ENCODE data around the gene EYS. TPM values are rescaled to one million over a fixed set of nuclear protein-coding genes. Genes with fewer than 3 reads are reported as not detected.
"Not testable (repeated sequence)": the region's sequence is repeated elsewhere in the genome, so short reads cannot be mapped to it uniquely, and the experiment has no call there.

The EYS gene
- total and polyA plus RNA-seq, 2 donors, result 4.4 TPM; not detected in 1

DNA sequence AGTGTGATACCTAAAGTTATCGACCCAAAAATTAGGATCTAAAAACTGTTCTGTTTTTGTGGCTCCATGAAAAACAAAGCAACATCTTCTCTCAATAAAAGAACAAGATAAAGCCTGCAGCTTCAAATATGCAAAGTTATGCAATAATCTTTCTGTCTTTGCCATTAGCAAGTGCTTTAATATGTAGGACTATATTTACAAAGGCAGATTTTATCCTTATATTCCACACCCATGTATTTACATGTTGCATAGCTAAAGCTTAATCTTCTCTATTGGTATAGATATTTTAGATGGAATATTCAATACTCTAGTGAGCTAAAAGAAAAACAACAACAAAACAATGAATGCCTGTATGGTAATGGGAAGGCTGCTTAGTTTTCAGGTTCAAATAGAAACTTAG, 1443.2 kb downstream of the EYS start:
- Histone ChIP-seq H3K4me3 (ENCODE audit: low read depth, low read length) (no peak overlapping the region), H3K27ac (ENCODE audit: low read depth) (no peak overlapping the region), H3K36me3 (ENCODE audit: insufficient read depth) (no peaks in the 10 kb centered on the region), H3K4me1 (ENCODE audit: insufficient read depth) (no peaks in the 10 kb centered on the region)
- no peak for DNase-seq (ENCODE audit: extremely low spot score)
- WGBS, result 89% methylated on average over 1 of the region's 1 CpG

GRCh38 chr6:64259372-64259771, 1447.7 kb downstream of the EYS start:
- Histone ChIP-seq H3K27ac (ENCODE audit: low read depth) (no peak overlapping the region), H3K4me1 (ENCODE audit: insufficient read depth) (no peaks in the 10 kb centered on the region), H3K36me3 (ENCODE audit: insufficient read depth) (no peaks in the 10 kb centered on the region), H3K4me3 (ENCODE audit: low read depth, low read length) (no peak overlapping the region)
- WGBS, result 61% methylated on average over 4 of the region's 4 CpGs
- DNase-seq (ENCODE audit: extremely low spot score), result no peak

- no peak overlapping the region for H3K4me3 ChIP-seq (ENCODE audit: low read depth, low read length)
- no peak overlapping the region for H3K27ac ChIP-seq (ENCODE audit: low read depth)
- WGBS, result 42% methylated on average over 2 of the region's 2 CpGs
- H3K36me3 ChIP-seq (ENCODE audit: insufficient read depth), result no peaks in the 10 kb centered on the region
- no peaks in the 10 kb centered on the region for H3K4me1 ChIP-seq (ENCODE audit: insufficient read depth)
- DNase-seq (ENCODE audit: extremely low spot score), result no peak
These were observed 1448.3 kb downstream of the EYS start for GRCh38 chr6:64258752-64259151.

DNA sequence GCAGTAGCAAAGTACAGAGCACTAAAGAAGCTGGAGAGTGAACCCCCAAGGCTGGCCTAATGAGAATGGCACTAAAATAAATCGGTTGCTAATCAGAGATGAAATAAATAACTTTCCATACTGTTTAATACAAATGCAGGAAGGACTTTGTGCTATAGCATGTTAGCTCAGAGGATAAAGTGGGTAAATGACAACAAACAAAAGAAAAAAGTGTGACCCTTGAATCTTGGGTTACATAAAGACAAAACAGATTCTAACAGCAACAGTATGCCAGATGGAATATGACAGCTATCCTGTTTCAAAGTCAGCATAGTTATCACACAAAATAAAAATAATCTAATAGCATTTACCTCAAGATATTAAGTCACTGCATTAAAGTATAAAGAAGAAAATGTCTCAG, 1448.7 kb downstream of the EYS start:
- no peak overlapping the region for H3K4me3 ChIP-seq (ENCODE audit: low read depth, low read length)
- no peak overlapping the region for H3K27ac ChIP-seq (ENCODE audit: low read depth)
- H3K4me1 ChIP-seq (ENCODE audit: insufficient read depth), result no peaks in the 10 kb centered on the region
- DNase-seq (ENCODE audit: extremely low spot score), result no peak
- no peaks in the 10 kb centered on the region for H3K36me3 ChIP-seq (ENCODE audit: insufficient read depth)
- WGBS, result 56% methylated on average over 1 of the region's 1 CpG

- 32% methylated on average over 3 of the region's 3 CpGs for WGBS
These were observed 1449.4 kb downstream of the EYS start for GRCh38 chr6:64257586-64257985.

GRCh38 chr6:64256483-64256882, 1450.5 kb downstream of the EYS start:
- 76% methylated on average over 3 of the region's 3 CpGs for WGBS
- Histone ChIP-seq H3K4me3 (ENCODE audit: low read depth, low read length) (no peak overlapping the region), H3K36me3 (ENCODE audit: insufficient read depth) (no peaks in the 10 kb centered on the region), H3K4me1 (ENCODE audit: insufficient read depth) (no peaks in the 10 kb centered on the region), H3K27ac (ENCODE audit: low read depth) (no peak overlapping the region)
- DNase-seq (ENCODE audit: extremely low spot score), result no peak

More at GRCh38 chr6:64257586-64257985, 1449.4 kb downstream of the EYS start:
- H3K4me1 ChIP-seq (ENCODE audit: insufficient read depth), result no peaks in the 10 kb centered on the region
- no peaks in the 10 kb centered on the region for H3K36me3 ChIP-seq (ENCODE audit: insufficient read depth)
- H3K4me3 ChIP-seq (ENCODE audit: low read depth, low read length), result no peak overlapping the region
- no peak overlapping the region for H3K27ac ChIP-seq (ENCODE audit: low read depth)
- DNase-seq (ENCODE audit: extremely low spot score), result no peak

DNA sequence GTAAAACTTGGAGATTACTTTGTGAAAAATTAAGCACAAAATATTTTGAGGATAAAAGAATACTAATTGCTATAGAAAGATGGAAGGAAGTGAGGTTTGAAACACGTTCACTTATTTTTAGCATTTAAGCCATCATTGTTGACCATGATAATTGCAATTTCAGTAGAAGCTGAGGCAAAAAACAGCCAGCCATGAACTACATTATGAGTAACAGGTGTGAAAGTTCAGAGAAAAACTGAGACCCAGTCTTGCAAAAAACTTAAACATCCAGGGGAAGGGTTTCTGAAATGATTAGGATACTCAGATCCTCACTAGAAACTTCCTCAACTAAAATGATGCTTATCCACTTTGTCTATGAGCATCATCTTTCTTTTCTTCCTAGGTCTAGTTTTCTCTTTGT, 1452.0 kb downstream of the EYS start:
- no peaks in the 10 kb centered on the region for H3K36me3 ChIP-seq (ENCODE audit: insufficient read depth)
- H3K4me1 ChIP-seq (ENCODE audit: insufficient read depth), result no peaks in the 10 kb centered on the region
- H3K4me3 ChIP-seq (ENCODE audit: low read depth, low read length), result no peak overlapping the region
- no peak for DNase-seq (ENCODE audit: extremely low spot score)
- WGBS, result 87% methylated on average over 1 of the region's 1 CpG
- H3K27ac ChIP-seq (ENCODE audit: low read depth), result no peak overlapping the region

DNA sequence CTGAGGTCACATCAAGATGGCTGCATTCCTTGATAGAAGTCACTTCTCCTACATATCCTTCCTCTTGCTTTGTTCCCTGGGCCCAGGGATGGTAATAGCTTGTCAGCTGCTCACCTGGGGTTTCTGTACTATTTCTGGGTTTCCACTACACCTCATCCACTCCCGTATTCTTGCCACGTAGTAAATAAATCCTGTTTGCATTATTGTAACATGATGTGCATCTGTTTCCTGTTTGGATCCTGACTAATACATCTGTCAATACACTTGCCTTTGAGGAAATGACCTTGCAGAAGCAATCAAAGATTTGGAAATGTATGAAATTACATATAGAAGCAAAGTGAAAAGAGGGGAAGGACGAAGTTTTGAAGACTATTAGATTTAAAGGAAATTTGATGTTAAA, 1452.5 kb downstream of the EYS start:
- Histone ChIP-seq H3K4me3 (ENCODE audit: low read depth, low read length) (no peak overlapping the region), H3K27ac (ENCODE audit: low read depth) (no peak overlapping the region), H3K4me1 (ENCODE audit: insufficient read depth) (no peaks in the 10 kb centered on the region), H3K36me3 (ENCODE audit: insufficient read depth) (no peaks in the 10 kb centered on the region)
- no peak for DNase-seq (ENCODE audit: extremely low spot score)
- 62% methylated on average over 3 of the region's 3 CpGs for WGBS

DNA sequence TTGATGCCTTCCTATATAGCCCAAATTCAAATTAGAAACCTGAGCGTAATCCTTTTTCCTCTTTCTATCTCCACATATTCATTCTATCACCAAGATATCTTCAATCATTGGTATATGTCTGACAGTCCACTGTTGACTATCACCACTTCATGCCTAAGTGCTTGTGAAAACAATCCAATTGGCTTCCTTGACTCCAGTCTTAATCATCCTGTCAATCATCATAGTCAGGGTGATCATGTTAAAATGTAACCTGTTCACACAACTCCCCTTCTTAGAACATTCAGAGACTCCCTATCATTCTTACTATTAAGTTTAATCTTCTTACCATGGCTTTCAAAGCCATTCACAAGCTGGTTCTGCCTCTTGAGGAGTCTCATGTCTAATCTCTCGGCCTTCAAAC, 1454.8 kb downstream of the EYS start:
- H3K27ac ChIP-seq (ENCODE audit: low read depth), result no peak overlapping the region
- no peaks in the 10 kb centered on the region for H3K36me3 ChIP-seq (ENCODE audit: insufficient read depth)
- DNase-seq (ENCODE audit: extremely low spot score), result no peak
- no peaks in the 10 kb centered on the region for H3K4me1 ChIP-seq (ENCODE audit: insufficient read depth)
- no peak overlapping the region for H3K4me3 ChIP-seq (ENCODE audit: low read depth, low read length)
- 93% methylated on average over 2 of the region's 2 CpGs for WGBS

DNA sequence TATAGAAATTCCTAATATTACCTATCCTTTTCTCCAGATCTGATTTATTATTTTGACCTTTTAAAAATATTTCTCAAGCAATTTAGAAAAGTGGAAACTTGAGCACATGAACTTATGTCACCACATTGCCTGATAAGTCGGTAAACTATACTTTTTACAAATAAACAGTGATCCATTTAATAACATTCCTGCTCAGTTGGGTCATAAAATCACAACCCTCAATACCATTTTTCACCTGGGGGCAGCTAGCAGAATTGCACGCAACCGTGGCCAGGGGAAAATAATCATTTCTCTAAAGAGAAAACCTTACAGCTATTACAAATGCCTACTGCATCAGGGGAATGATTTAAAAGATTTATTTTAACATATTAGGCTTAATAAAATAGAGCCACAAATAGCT, 1456.9 kb downstream of the EYS start:
- H3K4me1 ChIP-seq (ENCODE audit: insufficient read depth), result no peaks in the 10 kb centered on the region
- no peak for DNase-seq (ENCODE audit: extremely low spot score)
- WGBS, result 80% methylated on average over 3 of the region's 3 CpGs
- no peak overlapping the region for H3K27ac ChIP-seq (ENCODE audit: low read depth)
- no peaks in the 10 kb centered on the region for H3K36me3 ChIP-seq (ENCODE audit: insufficient read depth)
- H3K4me3 ChIP-seq (ENCODE audit: low read depth, low read length), result no peak overlapping the region

DNA sequence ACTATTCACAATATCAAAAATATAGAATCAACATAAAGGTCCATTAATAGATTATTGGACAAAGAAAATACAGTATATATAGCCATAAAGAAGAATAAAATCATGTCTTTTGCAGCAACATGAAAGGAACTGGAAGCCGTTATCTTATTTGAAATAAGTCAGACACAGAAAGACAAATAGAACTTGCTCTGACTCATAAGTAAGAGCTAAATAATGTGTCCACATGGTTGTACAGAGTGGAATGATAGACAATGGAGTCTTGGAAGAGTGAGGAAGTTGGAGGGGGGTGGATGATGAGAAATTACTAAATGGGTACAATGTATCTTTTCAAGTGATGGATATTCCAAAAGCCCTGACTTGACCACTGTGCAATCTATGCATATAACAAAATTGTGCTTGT, 1457.9 kb downstream of the EYS start:
- H3K4me1 ChIP-seq (ENCODE audit: insufficient read depth), result no peaks in the 10 kb centered on the region
- no peak for DNase-seq (ENCODE audit: extremely low spot score)
- WGBS, result 81% methylated on average over 1 of the region's 1 CpG
- H3K27ac ChIP-seq (ENCODE audit: low read depth), result no peak overlapping the region
- H3K4me3 ChIP-seq (ENCODE audit: low read depth, low read length), result no peak overlapping the region
- no peaks in the 10 kb centered on the region for H3K36me3 ChIP-seq (ENCODE audit: insufficient read depth)

- H3K4me3 ChIP-seq (ENCODE audit: low read depth, low read length), result no peak overlapping the region
- no peak for DNase-seq (ENCODE audit: extremely low spot score)
- no peaks in the 10 kb centered on the region for H3K36me3 ChIP-seq (ENCODE audit: insufficient read depth)
- H3K4me1 ChIP-seq (ENCODE audit: insufficient read depth), result no peaks in the 10 kb centered on the region
- H3K27ac ChIP-seq (ENCODE audit: low read depth), result no peak overlapping the region
These were observed 1463.4 kb downstream of the EYS start for GRCh38 chr6:64243618-64244017.

- WGBS, result 90% methylated on average over 2 of the region's 2 CpGs
- not testable (repeated sequence) for H3K36me3 ChIP-seq (ENCODE audit: insufficient read depth); H3K27ac ChIP-seq (ENCODE audit: low read depth); H3K4me3 ChIP-seq (ENCODE audit: low read depth, low read length); H3K4me1 ChIP-seq (ENCODE audit: insufficient read depth); DNase-seq (ENCODE audit: extremely low spot score)
These were observed 1468.1 kb downstream of the EYS start for GRCh38 chr6:64238908-64239307.

- 90% methylated on average over 3 of the region's 3 CpGs for WGBS
- H3K27ac ChIP-seq (ENCODE audit: low read depth), result no peak overlapping the region
- no peak for DNase-seq (ENCODE audit: extremely low spot score)
These were observed 1469.0 kb downstream of the EYS start for GRCh38 chr6:64238071-64238470.

GRCh38 chr6:64233746-64234145, 1473.3 kb downstream of the EYS start:
- H3K27ac ChIP-seq (ENCODE audit: low read depth), result no peak overlapping the region
- H3K4me1 ChIP-seq (ENCODE audit: insufficient read depth), result no peaks in the 10 kb centered on the region
- no peak overlapping the region for H3K4me3 ChIP-seq (ENCODE audit: low read depth, low read length)
- no peaks in the 10 kb centered on the region for H3K36me3 ChIP-seq (ENCODE audit: insufficient read depth)
- WGBS, result 61% methylated on average over 3 of the region's 3 CpGs
- DNase-seq (ENCODE audit: extremely low spot score), result no peak

More at GRCh38 chr6:64238071-64238470, 1469.0 kb downstream of the EYS start:
- Histone ChIP-seq H3K4me1 (ENCODE audit: insufficient read depth) (no peaks in the 10 kb centered on the region), H3K36me3 (ENCODE audit: insufficient read depth) (no peaks in the 10 kb centered on the region), H3K4me3 (ENCODE audit: low read depth, low read length) (no peak overlapping the region)

Measured in urinary bladder (tissue), 4 donors.